Neural cell (in vitro differentiated cells): Measurements from ENCODE around the gene ITIH4.

ENCODE experiments used
- CTCF ChIP-seq: fragments of 450-650 bp; IDR thresholded peaks from 2 replicates; pipeline ENCODE4 v1.5.1; 2014; ENCODE audit warnings: antibody characterized with exemption, mild to moderate bottlenecking, moderate library complexity; ENCODE audit not compliant: poor library complexity, severe bottlenecking
- EP300 ChIP-seq: fragments of 450-650 bp; conservative IDR thresholded peaks from 2 replicates; pipeline ENCODE4 v1.6.1; 2014; ENCODE audit warnings: antibody characterized with exemption, mild to moderate bottlenecking, moderate library complexity; ENCODE audit not compliant: poor library complexity, severe bottlenecking
- EZH2 ChIP-seq: fragments of 200-600, 300-800 bp; shearing (Covaris generic), sonication (generic); IDR thresholded peaks from 2 replicates; pipeline ENCODE4 v1.6.1; 2014; ENCODE audit warnings: antibody characterized with exemption, low read length, borderline replicate concordance, mild to moderate bottlenecking; ENCODE audit not compliant: insufficient read depth, poor library complexity, severe bottlenecking
- MXI1 ChIP-seq: fragments of 450-650 bp; conservative IDR thresholded peaks from 2 replicates; pipeline ENCODE4 v1.6.1; 2014; ENCODE audit warnings: antibody characterized with exemption, mild to moderate bottlenecking; ENCODE audit not compliant: poor library complexity, severe bottlenecking
- POLR2AphosphoS5 ChIP-seq: IDR thresholded peaks from 2 replicates; pipeline ENCODE4 v1.6.1; 2012
- RAD21 ChIP-seq: fragments of 450-650 bp; conservative IDR thresholded peaks from 2 replicates; pipeline ENCODE4 v1.6.1; 2014; ENCODE audit warnings: antibody characterized with exemption, mild to moderate bottlenecking, moderate library complexity
- REST ChIP-seq: IDR thresholded peaks from 2 replicates; pipeline ENCODE4 v1.6.1; 2012; ENCODE audit warnings: borderline replicate concordance
- SMC3 ChIP-seq: fragments of 450-650 bp; conservative IDR thresholded peaks from 2 replicates; pipeline ENCODE4 v1.6.1; 2014; ENCODE audit warnings: antibody characterized with exemption, mild to moderate bottlenecking, moderate library complexity; ENCODE audit not compliant: poor library complexity
- TAF1 ChIP-seq: IDR thresholded peaks from 2 replicates; pipeline ENCODE4 v1.6.1; 2012; ENCODE audit warnings: low read depth

GRCh38 chr3:52769786-52770455 is 60.6 kb downstream of the ITIH4 start:
- TF ChIP-seq EZH2 = no peak
- no peak for TF ChIP-seq POLR2AphosphoS5
- TF ChIP-seq CTCF = no peak
- no peak for TF ChIP-seq SMC3
- no peak for TF ChIP-seq TAF1
- no peak for TF ChIP-seq EP300
- TF ChIP-seq RAD21 = no peak
- TF ChIP-seq MXI1 = no peak
- no peak for TF ChIP-seq REST
